ENCODE results near the gene NQO2.
"Not testable (repeated sequence)": the region's sequence is repeated elsewhere in the genome, so short reads cannot be mapped to it uniquely, and the experiment has no call there.

Gene NQO2

GRCh38 chr6:2998998-2999617 lies 586 bp upstream of the NQO2 start:
- ATAC-seq (replicated peaks; ENCODE audit: extremely low read depth, poor library complexity, severe bottlenecking) (peak; percentile 11), DNase-seq (ENCODE audit: low spot score in 2 of 2) (no peak)

GRCh38 chr6:3001146-3001772 lies 1.6 kb downstream of the NQO2 start:
- H3K27me3 Mint-ChIP-seq: no peaks in the 10 kb centered on the region
- DNase-seq (ENCODE audit: low spot score in 2 of 2) (no peak), ATAC-seq (replicated peaks; ENCODE audit: extremely low read depth, poor library complexity, severe bottlenecking) (no peak)
- peak overlapping the region; percentile 88 for H3K4me3 Mint-ChIP-seq
- no peak overlapping the region for H3K27ac Mint-ChIP-seq (ENCODE audit: low read depth)
- no peaks in the 10 kb centered on the region for H3K9me3 Mint-ChIP-seq
- peaks cover 30% of the 10 kb centered on the region for H3K4me1 Mint-ChIP-seq
- peaks cover 14% of the 10 kb centered on the region for H3K36me3 Mint-ChIP-seq (ENCODE audit: insufficient read depth)

More at GRCh38 chr6:2998998-2999617, 586 bp upstream of the NQO2 start:
- Mint-ChIP-seq H3K9me3 (no peaks in the 10 kb centered on the region), H3K4me1 (peaks cover 30% of the 10 kb centered on the region), H3K27me3 (no peaks in the 10 kb centered on the region), H3K4me3 (peak overlapping the region; percentile 88), H3K27ac (ENCODE audit: low read depth) (peak overlapping the region; percentile 79), H3K36me3 (ENCODE audit: insufficient read depth) (peaks cover 7% of the 10 kb centered on the region)

GRCh38 chr6:3001773-3002293 lies 2.1 kb downstream of the NQO2 start:
- Mint-ChIP-seq H3K36me3 (ENCODE audit: insufficient read depth) (peaks cover 20% of the 10 kb centered on the region), H3K27me3 (no peaks in the 10 kb centered on the region), H3K27ac (ENCODE audit: low read depth) (no peak overlapping the region), H3K4me3 (no peak overlapping the region), H3K9me3 (no peaks in the 10 kb centered on the region), H3K4me1 (peaks cover 30% of the 10 kb centered on the region)
- DNase-seq (ENCODE audit: low spot score in 2 of 2): no peak
- ATAC-seq (replicated peaks; ENCODE audit: extremely low read depth, poor library complexity, severe bottlenecking): no peak

- Mint-ChIP-seq H3K4me1 (peaks cover 26% of the 10 kb centered on the region), H3K36me3 (ENCODE audit: insufficient read depth) (peaks cover 30% of the 10 kb centered on the region), H3K27ac (ENCODE audit: low read depth) (peak overlapping the region; percentile 71)
- ATAC-seq (replicated peaks; ENCODE audit: extremely low read depth, poor library complexity, severe bottlenecking); H3K9me3 Mint-ChIP-seq; DNase-seq (ENCODE audit: low spot score in 2 of 2); H3K27me3 Mint-ChIP-seq; H3K4me3 Mint-ChIP-seq: not testable (repeated sequence)
Observed at GRCh38 chr6:3003226-3003625, 3.5 kb downstream of the NQO2 start.

GRCh38 chr6:3005077-3005476 lies 5.4 kb downstream of the NQO2 start:
- Mint-ChIP-seq H3K27me3 (no peaks in the 10 kb centered on the region), H3K4me3 (no peak overlapping the region), H3K9me3 (no peaks in the 10 kb centered on the region), H3K36me3 (ENCODE audit: insufficient read depth) (peaks cover 34% of the 10 kb centered on the region), H3K27ac (ENCODE audit: low read depth) (no peak overlapping the region), H3K4me1 (peaks cover 15% of the 10 kb centered on the region)
- no peak for DNase-seq (ENCODE audit: low spot score in 2 of 2)
- no peak for ATAC-seq (replicated peaks; ENCODE audit: extremely low read depth, poor library complexity, severe bottlenecking)

- peaks cover 32% of the 10 kb centered on the region for H3K36me3 Mint-ChIP-seq (ENCODE audit: insufficient read depth)
- no peak overlapping the region for H3K27ac Mint-ChIP-seq (ENCODE audit: low read depth)
- H3K4me3 Mint-ChIP-seq: no peak overlapping the region
- H3K4me1 Mint-ChIP-seq: peaks cover 15% of the 10 kb centered on the region
- H3K27me3 Mint-ChIP-seq: no peaks in the 10 kb centered on the region
- DNase-seq (ENCODE audit: low spot score in 2 of 2): no peak
- H3K9me3 Mint-ChIP-seq: peaks cover under 1% of the 10 kb centered on the region
- no peak for ATAC-seq (replicated peaks; ENCODE audit: extremely low read depth, poor library complexity, severe bottlenecking)
Observed at GRCh38 chr6:3005874-3006273, 6.2 kb downstream of the NQO2 start.

- ATAC-seq (replicated peaks; ENCODE audit: extremely low read depth, poor library complexity, severe bottlenecking) (no peak), DNase-seq (ENCODE audit: low spot score in 2 of 2) (no peak)
- Mint-ChIP-seq H3K4me3 (no peak overlapping the region), H3K4me1 (peaks cover 15% of the 10 kb centered on the region), H3K27ac (ENCODE audit: low read depth) (no peak overlapping the region), H3K9me3 (peaks cover 7% of the 10 kb centered on the region), H3K27me3 (no peaks in the 10 kb centered on the region), H3K36me3 (ENCODE audit: insufficient read depth) (peaks cover 37% of the 10 kb centered on the region)
Observed at GRCh38 chr6:3006476-3006875, 6.8 kb downstream of the NQO2 start.

- Mint-ChIP-seq H3K36me3 (ENCODE audit: insufficient read depth) (peaks cover 39% of the 10 kb centered on the region), H3K27ac (ENCODE audit: low read depth) (no peak overlapping the region), H3K9me3 (peaks cover 13% of the 10 kb centered on the region), H3K27me3 (no peaks in the 10 kb centered on the region), H3K4me1 (peaks cover 6% of the 10 kb centered on the region), H3K4me3 (no peak overlapping the region)
- DNase-seq (ENCODE audit: low spot score in 2 of 2) (no peak), ATAC-seq (replicated peaks; ENCODE audit: extremely low read depth, poor library complexity, severe bottlenecking) (no peak)
Observed at GRCh38 chr6:3007571-3007970, 7.9 kb downstream of the NQO2 start.

- H3K4me1 Mint-ChIP-seq; ATAC-seq (replicated peaks; ENCODE audit: extremely low read depth, poor library complexity, severe bottlenecking); DNase-seq (ENCODE audit: low spot score in 2 of 2); H3K4me3 Mint-ChIP-seq; H3K27me3 Mint-ChIP-seq; H3K27ac Mint-ChIP-seq (ENCODE audit: low read depth): not testable (repeated sequence)
- H3K9me3 Mint-ChIP-seq: peaks cover 13% of the 10 kb centered on the region
- H3K36me3 Mint-ChIP-seq (ENCODE audit: insufficient read depth): peaks cover 46% of the 10 kb centered on the region
Observed at GRCh38 chr6:3008712-3009265, 9.1 kb downstream of the NQO2 start.

- no peaks in the 10 kb centered on the region for H3K27me3 Mint-ChIP-seq
- H3K9me3 Mint-ChIP-seq: peaks cover 13% of the 10 kb centered on the region
- H3K36me3 Mint-ChIP-seq (ENCODE audit: insufficient read depth): peaks cover 41% of the 10 kb centered on the region
- H3K4me1 Mint-ChIP-seq: peaks cover 4% of the 10 kb centered on the region
- H3K4me3 Mint-ChIP-seq: no peak overlapping the region
- no peak for DNase-seq (ENCODE audit: low spot score in 2 of 2)
- no peak overlapping the region for H3K27ac Mint-ChIP-seq (ENCODE audit: low read depth)
- no peak for ATAC-seq (replicated peaks; ENCODE audit: extremely low read depth, poor library complexity, severe bottlenecking)
Observed at GRCh38 chr6:3009930-3010329, 10.2 kb downstream of the NQO2 start.

- H3K9me3 Mint-ChIP-seq: peaks cover 13% of the 10 kb centered on the region
- H3K27ac Mint-ChIP-seq (ENCODE audit: low read depth): no peak overlapping the region
- peaks cover 46% of the 10 kb centered on the region for H3K36me3 Mint-ChIP-seq (ENCODE audit: insufficient read depth)
- H3K4me1 Mint-ChIP-seq: peaks cover 4% of the 10 kb centered on the region
- no peaks in the 10 kb centered on the region for H3K27me3 Mint-ChIP-seq
- no peak overlapping the region for H3K4me3 Mint-ChIP-seq
- DNase-seq (ENCODE audit: low spot score in 2 of 2) (no peak), ATAC-seq (replicated peaks; ENCODE audit: extremely low read depth, poor library complexity, severe bottlenecking) (no peak)
Observed at GRCh38 chr6:3011158-3011557, 11.5 kb downstream of the NQO2 start.

GRCh38 chr6:3011592-3011991 lies 11.9 kb downstream of the NQO2 start:
- no peak for DNase-seq (ENCODE audit: low spot score in 2 of 2)
- Mint-ChIP-seq H3K36me3 (ENCODE audit: insufficient read depth) (peaks cover 42% of the 10 kb centered on the region), H3K27me3 (no peaks in the 10 kb centered on the region), H3K9me3 (peaks cover 13% of the 10 kb centered on the region), H3K4me1 (peaks cover 4% of the 10 kb centered on the region), H3K27ac (ENCODE audit: low read depth) (no peak overlapping the region), H3K4me3 (no peak overlapping the region)
- no peak for ATAC-seq (replicated peaks; ENCODE audit: extremely low read depth, poor library complexity, severe bottlenecking)

- ATAC-seq (replicated peaks; ENCODE audit: extremely low read depth, poor library complexity, severe bottlenecking): no peak
- DNase-seq (ENCODE audit: low spot score in 2 of 2): no peak
- H3K36me3 Mint-ChIP-seq (ENCODE audit: insufficient read depth): peaks cover 31% of the 10 kb centered on the region
Observed at GRCh38 chr6:3013486-3013885, 13.8 kb downstream of the NQO2 start.

More at GRCh38 chr6:3013486-3013885, 13.8 kb downstream of the NQO2 start:
- Mint-ChIP-seq H3K4me3 (no peak overlapping the region), H3K4me1 (peaks cover 4% of the 10 kb centered on the region), H3K9me3 (peaks cover 13% of the 10 kb centered on the region), H3K27me3 (no peaks in the 10 kb centered on the region), H3K27ac (ENCODE audit: low read depth) (no peak overlapping the region)
